GM18873 (cell line): ENCODE data around the gene AADACL2.

Experiments used
- ATAC-seq: cut with Tn5 transposase; IDR thresholded peaks from one replicate; pipeline ENCODE4 v1.9.1; 2021; ENCODE audit warnings: mild to moderate bottlenecking, moderate library complexity, moderate number of reproducible peaks; ENCODE audit not compliant: unreplicated experiment, low FRiP score

Gene AADACL2

DNA sequence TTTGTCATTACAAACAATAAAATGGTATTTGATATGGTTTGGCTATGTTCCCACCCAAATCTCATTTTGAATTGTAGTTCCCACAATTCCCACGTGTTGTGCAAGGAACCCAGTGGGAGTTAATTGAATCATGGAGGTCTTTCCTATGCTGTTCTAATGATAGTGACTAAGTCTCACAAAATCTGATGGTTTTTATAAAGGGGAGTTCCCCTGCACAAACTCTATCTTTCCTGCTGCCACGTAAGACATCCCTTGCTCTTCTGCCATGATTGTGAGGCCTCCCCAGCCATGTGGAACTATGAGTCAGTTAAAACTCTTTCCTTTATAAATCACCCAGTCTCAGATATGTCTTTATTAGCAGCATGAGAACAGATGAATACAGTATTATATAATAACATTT is 64.7 kb downstream of the AADACL2 start:
- no peak for ATAC-seq

DNA sequence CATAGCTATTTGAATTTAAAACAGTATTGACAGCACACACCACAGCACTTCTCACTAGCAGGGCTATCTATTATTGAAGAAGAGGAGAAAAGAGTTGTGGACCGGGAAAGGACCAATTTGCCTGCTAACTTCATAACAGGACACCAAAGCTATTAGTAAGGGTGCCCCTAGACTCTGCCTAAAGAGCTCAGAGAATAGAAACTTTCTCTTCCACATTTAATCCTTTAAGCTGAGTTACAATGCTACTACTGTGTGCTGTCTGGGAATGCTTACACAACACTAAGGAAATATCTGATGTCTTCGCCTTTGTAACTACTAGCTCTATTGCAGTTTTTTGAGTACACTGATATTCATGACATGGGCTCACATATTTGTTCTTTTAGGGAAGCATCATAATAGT is 66.7 kb downstream of the AADACL2 start:
- no peak for ATAC-seq

DNA sequence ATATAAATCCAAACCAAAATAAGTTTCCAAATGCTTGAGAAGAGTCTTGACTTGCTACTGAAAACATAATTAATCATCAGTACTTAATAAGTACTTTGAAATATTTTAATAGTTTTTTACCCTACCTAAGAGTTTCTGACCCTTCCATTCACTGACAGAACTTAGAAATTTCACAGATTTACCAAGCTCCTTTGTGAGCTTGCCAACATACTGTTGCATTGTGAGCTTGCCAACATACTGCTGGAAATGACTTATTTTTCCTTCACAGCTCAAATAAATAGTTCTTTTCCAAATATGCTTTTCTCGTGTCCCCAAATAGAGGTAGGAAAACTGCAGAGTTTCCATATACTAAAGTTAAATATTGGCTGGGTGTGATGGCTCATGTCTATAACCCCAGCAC is 70.5 kb downstream of the AADACL2 start:
- no peak for ATAC-seq

DNA sequence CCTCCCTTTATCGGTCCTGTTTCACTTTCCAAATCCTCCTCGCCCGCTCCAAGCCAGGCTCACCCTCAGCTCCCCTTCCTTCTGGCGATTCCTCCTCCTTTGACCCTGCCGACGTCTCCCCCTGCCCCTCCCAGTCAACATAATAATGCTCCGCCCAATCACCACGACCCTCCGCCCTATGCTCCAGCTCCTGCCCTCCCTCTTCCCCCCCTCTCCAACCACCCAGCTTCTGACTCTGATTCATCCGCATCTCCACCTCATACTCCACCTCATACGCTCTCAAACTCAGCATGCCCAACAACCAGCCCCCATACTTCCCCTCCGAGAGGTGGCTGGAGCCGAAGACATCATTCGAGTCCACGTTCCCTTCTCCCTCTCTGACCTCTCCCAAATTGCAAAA is 73.1 kb downstream of the AADACL2 start:
- ATAC-seq = no peak
